NCI-H1436 (cell line): ENCODE measurements around the gene MUCL3.
"Not testable (repeated sequence)": the region's sequence is repeated elsewhere in the genome, so short reads cannot be mapped to it uniquely, and the experiment has no call there.

ENCODE experiments used
- DNase-seq: peaks from one replicate; lab custom pipeline; 2025; lab: John Stamatoyannopoulos, UW

Gene MUCL3

GRCh38 chr6:30939473-30939872 lies 1.3 kb upstream of the MUCL3 start:
- no peak for DNase-seq

- no peak for DNase-seq
Measured at GRCh38 chr6:30942338-30943060, 1.7 kb downstream of the MUCL3 start.

- no peak for DNase-seq
Measured at GRCh38 chr6:30944051-30944450, 3.3 kb downstream of the MUCL3 start.

- no peak for DNase-seq
Measured at GRCh38 chr6:30945281-30945680, 4.5 kb downstream of the MUCL3 start.

- no peak for DNase-seq
Measured at GRCh38 chr6:30947231-30947630, 6.5 kb downstream of the MUCL3 start.

- DNase-seq, result no peak
Measured at GRCh38 chr6:30948811-30949210, 8.0 kb downstream of the MUCL3 start.

GRCh38 chr6:30951907-30952469 lies 11.2 kb downstream of the MUCL3 start:
- no peak for DNase-seq

- no peak for DNase-seq
Measured at GRCh38 chr6:30954631-30955366, 14.0 kb downstream of the MUCL3 start.

GRCh38 chr6:30955367-30956042 lies 14.7 kb downstream of the MUCL3 start:
- DNase-seq, result peak; percentile 66

GRCh38 chr6:30957716-30958115 lies 16.9 kb downstream of the MUCL3 start:
- DNase-seq, result no peak

GRCh38 chr6:30960907-30961673 lies 20.3 kb downstream of the MUCL3 start:
- DNase-seq, result no peak

GRCh38 chr6:30962716-30963115 lies 21.9 kb downstream of the MUCL3 start:
- no peak for DNase-seq

- no peak for DNase-seq
Measured at GRCh38 chr6:30963641-30964040, 22.9 kb downstream of the MUCL3 start.

GRCh38 chr6:30964075-30964474 lies 23.3 kb downstream of the MUCL3 start:
- DNase-seq, result no peak

GRCh38 chr6:30965140-30965601 lies 24.4 kb downstream of the MUCL3 start:
- DNase-seq, result no peak

GRCh38 chr6:30966154-30966553 lies 25.4 kb downstream of the MUCL3 start:
- DNase-seq, result no peak

- not testable (repeated sequence) for DNase-seq
Measured at GRCh38 chr6:30969171-30969570, 28.4 kb downstream of the MUCL3 start.

GRCh38 chr6:30970946-30971345 lies 30.2 kb downstream of the MUCL3 start:
- no peak for DNase-seq

- no peak for DNase-seq
Measured at GRCh38 chr6:30972816-30973215, 32.0 kb downstream of the MUCL3 start.

- no peak for DNase-seq
Measured at GRCh38 chr6:30974490-30975252, 33.9 kb downstream of the MUCL3 start.

- DNase-seq, result no peak
Measured at GRCh38 chr6:30979141-30979540, 38.4 kb downstream of the MUCL3 start.
